ENCODE data around the gene SSTR4. TPM values are rescaled to one million over a fixed set of nuclear protein-coding genes. Genes with fewer than 3 reads are reported as not detected.

Gene SSTR4
- total RNA-seq, 1 experiment from 2014 or later, result not detected

DNA sequence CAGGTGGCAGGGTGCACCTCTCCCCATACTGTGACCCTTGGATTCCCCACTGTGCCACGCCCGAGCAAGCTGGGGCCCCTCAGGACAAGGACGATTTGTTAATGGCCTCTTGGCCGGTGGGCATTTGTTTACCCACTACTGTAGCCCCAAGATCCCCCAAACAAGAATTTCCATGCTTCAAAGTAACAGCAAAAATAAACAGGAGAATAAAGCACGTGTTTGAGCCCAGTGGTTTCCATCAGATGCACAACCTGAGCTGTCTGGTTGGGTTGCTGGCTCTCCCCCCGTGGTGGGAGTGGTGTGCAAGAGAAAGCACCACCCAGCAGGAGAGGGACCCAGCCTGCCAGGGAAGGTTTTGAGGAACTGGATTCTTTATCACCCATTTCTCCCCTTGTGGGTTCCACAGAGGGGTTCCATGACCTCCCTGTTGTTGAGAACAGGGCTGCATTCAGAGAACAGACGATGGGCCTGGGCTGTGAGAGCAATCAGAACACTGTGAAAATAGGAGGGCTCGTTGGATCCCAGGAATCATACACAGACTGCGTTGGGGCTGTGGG lies 46.2 kb downstream of the SSTR4 start:
- Histone ChIP-seq H3K9me3 (no peaks in the 10 kb centered on the region), H3K4me1 (peaks cover 4% of the 10 kb centered on the region; the same call in 1 of the 2 replicates), H3K36me3 (ENCODE audit: control insufficient read depth, insufficient read depth, low read length) (no peaks in the 10 kb centered on the region), H3K27me3 (replicated peaks; ENCODE audit: control insufficient read depth, insufficient read depth, low read length) (no peaks in the 10 kb centered on the region), H3K4me3 (ENCODE audit: low read depth, low read length) (no peak overlapping the region)
- TF ChIP-seq, protein P1, sequence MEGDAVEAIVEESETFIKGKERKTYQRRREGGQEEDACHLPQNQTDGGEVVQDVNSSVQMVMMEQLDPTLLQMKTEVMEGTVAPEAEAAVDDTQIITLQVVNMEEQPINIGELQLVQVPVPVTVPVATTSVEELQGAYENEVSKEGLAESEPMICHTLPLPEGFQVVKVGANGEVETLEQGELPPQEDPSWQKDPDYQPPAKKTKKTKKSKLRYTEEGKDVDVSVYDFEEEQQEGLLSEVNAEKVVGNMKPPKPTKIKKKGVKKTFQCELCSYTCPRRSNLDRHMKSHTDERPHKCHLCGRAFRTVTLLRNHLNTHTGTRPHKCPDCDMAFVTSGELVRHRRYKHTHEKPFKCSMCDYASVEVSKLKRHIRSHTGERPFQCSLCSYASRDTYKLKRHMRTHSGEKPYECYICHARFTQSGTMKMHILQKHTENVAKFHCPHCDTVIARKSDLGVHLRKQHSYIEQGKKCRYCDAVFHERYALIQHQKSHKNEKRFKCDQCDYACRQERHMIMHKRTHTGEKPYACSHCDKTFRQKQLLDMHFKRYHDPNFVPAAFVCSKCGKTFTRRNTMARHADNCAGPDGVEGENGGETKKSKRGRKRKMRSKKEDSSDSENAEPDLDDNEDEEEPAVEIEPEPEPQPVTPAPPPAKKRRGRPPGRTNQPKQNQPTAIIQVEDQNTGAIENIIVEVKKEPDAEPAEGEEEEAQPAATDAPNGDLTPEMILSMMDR (IDR thresholded peaks at IDR 0.05; ENCODE audit: insufficient read depth in 1 of 2, low read depth in 1 of 2, low read length in 1 of 2, severe bottlenecking in 1 of 2, unreplicated experiment in 1 of 2), result no peak
- H3K4me1 Mint-ChIP-seq (ENCODE audit: low read depth, unreplicated experiment), result peaks cover 6% of the 10 kb centered on the region
- no peak overlapping the region for H3K27ac Mint-ChIP-seq (ENCODE audit: unreplicated experiment)
- no peaks in the 10 kb centered on the region for H3K36me3 Mint-ChIP-seq (ENCODE audit: insufficient read depth, unreplicated experiment)
- DNase-seq, result no peak
- intact Hi-C loops (cut with micrococcal nuclease; ENCODE audit: unreplicated experiment), result no loop called here
- ChIA-PET POLR2A (no interaction called here), CTCF (no interaction called here)
- no peaks in the 10 kb centered on the region for H3K27me3 Mint-ChIP-seq (ENCODE audit: insufficient read depth, unreplicated experiment)
- BruUV-seq (replicated peaks), result no TSS peak
- no peak overlapping the region for H3K4me3 Mint-ChIP-seq (ENCODE audit: unreplicated experiment)
- H3K9me3 Mint-ChIP-seq (ENCODE audit: unreplicated experiment), result no peaks in the 10 kb centered on the region

DNA sequence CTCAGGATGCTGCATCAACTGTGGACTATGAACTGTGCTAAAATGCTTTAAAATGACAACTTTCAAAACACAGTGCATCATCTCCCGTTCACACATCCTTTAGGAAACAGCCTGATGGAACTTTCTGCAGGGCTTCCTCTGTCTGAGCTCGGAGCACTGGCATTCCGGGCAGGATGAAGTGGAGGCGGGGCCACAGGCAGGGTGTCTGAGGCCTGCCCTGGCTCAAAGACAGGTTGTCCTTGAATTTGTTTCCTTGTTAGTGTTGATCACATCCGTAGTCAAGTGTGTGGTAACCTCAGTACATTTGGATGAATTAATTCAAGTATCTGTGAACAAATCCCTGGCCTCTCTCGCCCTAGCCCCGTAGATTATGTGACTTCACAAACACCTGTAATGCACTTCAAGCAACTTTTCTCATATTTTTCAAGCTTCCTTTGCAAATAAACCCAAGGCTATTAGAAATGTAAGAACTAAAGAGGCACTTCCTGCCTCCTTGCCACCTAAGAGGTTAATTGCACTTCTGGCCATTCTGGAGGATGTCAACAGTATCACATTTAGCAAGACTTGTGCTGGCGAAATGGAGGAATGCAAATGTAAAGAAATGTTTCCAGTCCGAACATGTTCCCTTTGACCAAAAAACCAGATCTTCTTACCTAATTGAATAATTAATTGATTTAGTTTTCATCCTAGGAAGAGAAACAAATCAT lies 47.9 kb downstream of the SSTR4 start:
- POLR2A ChIA-PET, result no interaction called here
- H3K9me3 Mint-ChIP-seq (ENCODE audit: unreplicated experiment), result no peaks in the 10 kb centered on the region
- Histone ChIP-seq H3K36me3 (ENCODE audit: control insufficient read depth, insufficient read depth, low read length) (no peaks in the 10 kb centered on the region), H3K4me1 (peaks cover 2% of the 10 kb centered on the region; the same call in 1 of the 2 replicates), H3K27me3 (replicated peaks; ENCODE audit: control insufficient read depth, insufficient read depth, low read length) (no peaks in the 10 kb centered on the region), H3K9me3 (no peaks in the 10 kb centered on the region), H3K4me3 (ENCODE audit: low read depth, low read length) (no peak overlapping the region)
- H3K4me1 Mint-ChIP-seq (ENCODE audit: low read depth, unreplicated experiment), result peaks cover 6% of the 10 kb centered on the region
- no TSS peak for BruUV-seq (replicated peaks)
- TF ChIP-seq, protein P1 (IDR thresholded peaks at IDR 0.05; ENCODE audit: insufficient read depth in 1 of 2, low read depth in 1 of 2, low read length in 1 of 2, severe bottlenecking in 1 of 2, unreplicated experiment in 1 of 2), result no peak
- intact Hi-C loops (cut with micrococcal nuclease; ENCODE audit: unreplicated experiment), result no loop called here
- DNase-seq, result no peak
- no peaks in the 10 kb centered on the region for H3K27me3 Mint-ChIP-seq (ENCODE audit: insufficient read depth, unreplicated experiment)
- H3K36me3 Mint-ChIP-seq (ENCODE audit: insufficient read depth, unreplicated experiment), result no peaks in the 10 kb centered on the region
- CTCF ChIA-PET, result no interaction called here
- no peak overlapping the region for H3K27ac Mint-ChIP-seq (ENCODE audit: unreplicated experiment)
- H3K4me3 Mint-ChIP-seq (ENCODE audit: unreplicated experiment), result no peak overlapping the region

DNA sequence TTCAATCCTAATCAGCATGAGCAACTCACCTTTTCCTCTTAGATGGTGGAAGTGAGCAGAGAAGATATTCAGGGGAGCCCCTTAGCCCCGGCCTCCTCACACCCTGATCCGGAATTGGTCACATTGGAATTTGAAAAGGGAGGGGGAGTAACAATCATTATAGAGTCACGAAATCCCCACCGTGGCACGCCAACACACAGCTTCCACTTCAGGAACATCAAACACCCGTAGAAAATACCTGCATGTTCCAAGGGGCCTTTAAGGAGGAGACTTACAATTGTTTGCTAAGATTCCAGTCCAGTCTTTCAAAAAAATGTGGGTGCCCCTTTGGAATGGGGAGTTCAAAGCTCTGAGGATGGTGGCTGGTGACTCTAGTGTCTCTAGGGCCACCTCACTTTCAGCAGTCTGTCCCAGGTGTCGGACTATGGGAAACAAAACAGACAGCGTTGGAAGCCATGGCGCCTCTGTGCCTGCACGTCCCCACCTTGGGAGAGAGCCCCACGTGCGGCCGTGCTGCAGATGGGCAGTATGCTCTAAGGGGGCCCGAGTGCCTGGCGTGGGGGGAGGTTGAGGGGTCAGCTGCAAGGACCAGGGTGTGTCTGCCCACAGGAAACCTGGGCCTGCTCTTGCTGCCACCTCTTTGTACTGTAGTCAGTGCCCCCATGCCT lies 48.6 kb downstream of the SSTR4 start:
- H3K4me3 ChIP-seq (ENCODE audit: low read depth, low read length), result no peak overlapping the region
- no peak overlapping the region for H3K4me3 Mint-ChIP-seq (ENCODE audit: unreplicated experiment)
- no peaks in the 10 kb centered on the region for H3K27me3 ChIP-seq (replicated peaks; ENCODE audit: control insufficient read depth, insufficient read depth, low read length)
- ChIA-PET POLR2A (no interaction called here), CTCF (no interaction called here)
- no TSS peak for BruUV-seq (replicated peaks)
- peaks cover 6% of the 10 kb centered on the region for H3K4me1 Mint-ChIP-seq (ENCODE audit: low read depth, unreplicated experiment)
- no peak for DNase-seq
- H3K4me1 ChIP-seq, result no peaks in the 10 kb centered on the region; the same call in 1 of the 2 replicates
- H3K9me3 Mint-ChIP-seq (ENCODE audit: unreplicated experiment), result no peaks in the 10 kb centered on the region
- no peaks in the 10 kb centered on the region for H3K27me3 Mint-ChIP-seq (ENCODE audit: insufficient read depth, unreplicated experiment)
- intact Hi-C loops (cut with micrococcal nuclease; ENCODE audit: unreplicated experiment), result no loop called here
- no peaks in the 10 kb centered on the region for H3K36me3 ChIP-seq (ENCODE audit: control insufficient read depth, insufficient read depth, low read length)
- H3K9me3 ChIP-seq, result no peaks in the 10 kb centered on the region
- TF ChIP-seq, protein P1 (IDR thresholded peaks at IDR 0.05; ENCODE audit: insufficient read depth in 1 of 2, low read depth in 1 of 2, low read length in 1 of 2, severe bottlenecking in 1 of 2, unreplicated experiment in 1 of 2), result no peak
- no peaks in the 10 kb centered on the region for H3K36me3 Mint-ChIP-seq (ENCODE audit: insufficient read depth, unreplicated experiment)
- no peak overlapping the region for H3K27ac Mint-ChIP-seq (ENCODE audit: unreplicated experiment)

Measured in Caco-2 (cell line).